A549 treated with DMSO at 1 μM for 4 hours (cell line): ENCODE data around the gene CRTAP. TPM values are rescaled to one million over a fixed set of nuclear protein-coding genes. Genes with fewer than 3 reads are reported as not detected.

Experiments
- total RNA-seq: library from RNA; stranded (reverse); fragments of 200-300 nt; extraction: Qiagen RNA extraction; gene quantifications from 5 replicates; pipeline ENCODE4 v1.2.3, GENCODE V29; 2022; ENCODE audit warnings: low read depth

The CRTAP gene
- 247 to 311 TPM (median 300 TPM) in 5 replicates for total RNA-seq

GRCh38 chr3:33113772-33114621, at the start of gene CRTAP:
Gene CRTAP (plus strand): TSS chr3:33114014. CDS start chr3:33114078, 64 bp downstream.

Other genes with a start within 250 kb of the CRTAP start
- gene CCR4, start 162.4 kb upstream of the CRTAP start, total RNA-seq, result 0.05 to 0.06 TPM (median 0.05 TPM) in 4 of 5 replicates, not detected in the other
- 63.3 to 83.1 TPM (median 69.8 TPM) in 5 replicates for gene GLB1, start 16.9 kb upstream of the CRTAP start, total RNA-seq
- 1.6 to 2.0 TPM (median 1.6 TPM) in 5 replicates for gene TMPPE, start 16.9 kb upstream of the CRTAP start, total RNA-seq
- gene SUSD5, start 104.8 kb downstream of the CRTAP start, total RNA-seq, result 3.0 to 4.8 TPM (median 3.8 TPM) in 5 replicates
- gene FBXL2, start 163.4 kb downstream of the CRTAP start, total RNA-seq, result 5.3 to 9.5 TPM (median 7.8 TPM) in 5 replicates